Neural progenitor cell (in vitro differentiated cells): Measurements from ENCODE around the gene OPRL1. TPM values are rescaled to one million over a fixed set of nuclear protein-coding genes. Genes with fewer than 3 reads are reported as not detected.
"Not testable (repeated sequence)": the region's sequence is repeated elsewhere in the genome, so short reads cannot be mapped to it uniquely, and the experiment has no call there.

Experiments
- DNase-seq: peaks from one replicate; pipeline ENCODE4 v3.0.0-alpha.2; 2016; ENCODE audit warnings: low spot score
- H2AFZ ChIP-seq: fragments of 200-600 bp; sonication (generic); replicated peaks from 2 replicates; pipeline ENCODE4 v1.6.1; 2016; ENCODE audit warnings: antibody characterized with exemption
- H3F3A ChIP-seq: fragments of 200-600 bp; sonication (generic); 2 replicates; pipeline ENCODE4 v1.6.1; 2016; ENCODE audit warnings: antibody characterized with exemption, low read depth
- H3K27ac ChIP-seq: fragments of 200-600 bp; sonication (generic); 2 replicates; pipeline ENCODE4 v1.5.1; 2016; ENCODE audit warnings: mild to moderate bottlenecking
- H3K27me3 ChIP-seq: fragments of 200-600 bp; sonication (generic); 2 replicates; pipeline ENCODE4 v1.6.1; 2016; ENCODE audit warnings: mild to moderate bottlenecking, moderate library complexity
- H3K36me3 ChIP-seq: fragments of 200-600 bp; sonication (generic); 2 replicates; pipeline ENCODE4 v1.5.1; 2016
- H3K4me1 ChIP-seq: fragments of 200-600 bp; sonication (generic); 2 replicates; pipeline ENCODE4 v1.6.1; 2016; ENCODE audit warnings: mixed run types
- H3K4me2 ChIP-seq: fragments of 200-600 bp; sonication (generic); 2 replicates; pipeline ENCODE4 v1.6.1; 2016
- H3K4me3 ChIP-seq: fragments of 200-600 bp; sonication (generic); 2 replicates; pipeline ENCODE4 v1.5.1; 2016
- H3K79me2 ChIP-seq: fragments of 200-600 bp; sonication (generic); 2 replicates; pipeline ENCODE4 v1.6.1; 2016; ENCODE audit warnings: low read depth
- H3K9ac ChIP-seq: fragments of 200-600 bp; sonication (generic); 2 replicates; pipeline ENCODE4 v1.6.1; 2016
- H3K9me3 ChIP-seq: fragments of 200-600 bp; sonication (generic); 2 replicates; pipeline ENCODE4 v1.5.1; 2016; ENCODE audit warnings: low read depth
- H4K20me1 ChIP-seq: fragments of 200-600 bp; sonication (generic); 2 replicates; pipeline ENCODE4 v1.6.1; 2016; ENCODE audit warnings: low read depth
- H3K27ac Mint-ChIP-seq: 3 replicates; pipeline ENCODE4 v1.8.0; 2021; ENCODE audit warnings: mixed read lengths
- H3K27me3 Mint-ChIP-seq: 2 replicates; pipeline ENCODE4 v1.8.0; 2022; ENCODE audit warnings: low read depth, mild to moderate bottlenecking, inconsistent platforms, moderate library complexity, mixed read lengths; ENCODE audit not compliant: insufficient read depth
- H3K36me3 Mint-ChIP-seq: 3 replicates; pipeline ENCODE4 v1.8.0; 2021; ENCODE audit warnings: mixed read lengths
- H3K4me1 Mint-ChIP-seq: 3 replicates; pipeline ENCODE4 v1.8.0; 2021; ENCODE audit warnings: mixed read lengths
- H3K4me3 Mint-ChIP-seq: 3 replicates; pipeline ENCODE4 v1.8.0; 2021; ENCODE audit warnings: mild to moderate bottlenecking, moderate library complexity, mixed read lengths
- H3K9me3 Mint-ChIP-seq: 3 replicates; pipeline ENCODE4 v1.8.0; 2020; ENCODE audit warnings: mixed read lengths
- EZH2 ChIP-seq: fragments of 200-600 bp; sonication (generic); IDR thresholded peaks from 2 replicates; pipeline ENCODE4 v1.6.1; 2017; ENCODE audit warnings: antibody characterized with exemption, mild to moderate bottlenecking, moderate library complexity
- EZH2phosphoT487 ChIP-seq: fragments of 200-600 bp; sonication (generic); IDR thresholded peaks from 2 replicates; pipeline ENCODE4 v1.6.1; 2017; ENCODE audit warnings: antibody characterized with exemption
- total RNA-seq: library from RNA; depleted of rRNA; stranded (reverse); fragments of >200 nt; gene quantifications from 2 replicates; pipeline ENCODE4 v1.2.3, GENCODE V29; 2015; ENCODE audit warnings: low replicate concordance
- TF ChIP-seq, protein P1 (sequence below): fragments of 200-600 bp; sonication (generic); IDR thresholded peaks from 2 replicates; pipeline ENCODE4 v1.5.1; 2017; ENCODE audit warnings: antibody characterized with exemption, mild to moderate bottlenecking

Gene OPRL1
- total RNA-seq, 1 donor from 2014 or later: 1.3 TPM

DNA sequence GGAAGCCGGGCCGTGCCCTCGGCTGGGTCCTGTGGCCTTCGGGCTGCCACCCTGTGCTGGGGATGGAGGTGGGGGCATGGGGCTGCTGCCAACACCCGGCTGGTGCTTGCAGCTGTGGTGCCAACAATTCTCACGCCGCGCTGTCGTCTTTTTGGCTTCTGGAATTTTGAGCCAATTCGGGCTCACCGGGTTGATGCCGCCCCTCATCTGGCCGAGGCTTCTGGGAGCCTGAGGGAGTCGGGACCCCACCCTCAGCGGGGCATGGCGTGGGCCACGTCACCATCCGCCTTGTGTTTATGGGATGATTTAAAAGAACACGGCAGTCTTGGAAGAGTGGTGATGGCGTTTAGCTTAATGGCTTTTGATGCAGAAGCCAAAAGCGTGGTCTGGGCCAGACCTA, 36.1 kb downstream of the OPRL1 start:
- Mint-ChIP-seq H3K4me1 (peaks cover 5% of the 10 kb centered on the region), H3K27me3 (peaks cover 22% of the 10 kb centered on the region), H3K27ac (no peak overlapping the region), H3K4me3 (no peak overlapping the region), H3K36me3 (no peaks in the 10 kb centered on the region), H3K9me3 (no peaks in the 10 kb centered on the region)
- no peak overlapping the region for H3K27ac ChIP-seq
- H3K27me3 ChIP-seq: peaks cover 5% of the 10 kb centered on the region
- no peaks in the 10 kb centered on the region for H3F3A ChIP-seq
- no peaks in the 10 kb centered on the region for H3K9me3 ChIP-seq
- H3K4me1 ChIP-seq: no peaks in the 10 kb centered on the region
- no peak for DNase-seq
- no peaks in the 10 kb centered on the region for H3K36me3 ChIP-seq
- TF ChIP-seq EZH2phosphoT487: no peak
- TF ChIP-seq, protein P1, sequence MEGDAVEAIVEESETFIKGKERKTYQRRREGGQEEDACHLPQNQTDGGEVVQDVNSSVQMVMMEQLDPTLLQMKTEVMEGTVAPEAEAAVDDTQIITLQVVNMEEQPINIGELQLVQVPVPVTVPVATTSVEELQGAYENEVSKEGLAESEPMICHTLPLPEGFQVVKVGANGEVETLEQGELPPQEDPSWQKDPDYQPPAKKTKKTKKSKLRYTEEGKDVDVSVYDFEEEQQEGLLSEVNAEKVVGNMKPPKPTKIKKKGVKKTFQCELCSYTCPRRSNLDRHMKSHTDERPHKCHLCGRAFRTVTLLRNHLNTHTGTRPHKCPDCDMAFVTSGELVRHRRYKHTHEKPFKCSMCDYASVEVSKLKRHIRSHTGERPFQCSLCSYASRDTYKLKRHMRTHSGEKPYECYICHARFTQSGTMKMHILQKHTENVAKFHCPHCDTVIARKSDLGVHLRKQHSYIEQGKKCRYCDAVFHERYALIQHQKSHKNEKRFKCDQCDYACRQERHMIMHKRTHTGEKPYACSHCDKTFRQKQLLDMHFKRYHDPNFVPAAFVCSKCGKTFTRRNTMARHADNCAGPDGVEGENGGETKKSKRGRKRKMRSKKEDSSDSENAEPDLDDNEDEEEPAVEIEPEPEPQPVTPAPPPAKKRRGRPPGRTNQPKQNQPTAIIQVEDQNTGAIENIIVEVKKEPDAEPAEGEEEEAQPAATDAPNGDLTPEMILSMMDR: no peak
- TF ChIP-seq EZH2: no peak
- H4K20me1 ChIP-seq: no peaks in the 10 kb centered on the region
- H3K4me2 ChIP-seq: no peak overlapping the region
- no peak overlapping the region for H3K4me3 ChIP-seq
- no peaks in the 10 kb centered on the region for H3K79me2 ChIP-seq
- no peak overlapping the region for H2AFZ ChIP-seq
- H3K9ac ChIP-seq: no peak overlapping the region

DNA sequence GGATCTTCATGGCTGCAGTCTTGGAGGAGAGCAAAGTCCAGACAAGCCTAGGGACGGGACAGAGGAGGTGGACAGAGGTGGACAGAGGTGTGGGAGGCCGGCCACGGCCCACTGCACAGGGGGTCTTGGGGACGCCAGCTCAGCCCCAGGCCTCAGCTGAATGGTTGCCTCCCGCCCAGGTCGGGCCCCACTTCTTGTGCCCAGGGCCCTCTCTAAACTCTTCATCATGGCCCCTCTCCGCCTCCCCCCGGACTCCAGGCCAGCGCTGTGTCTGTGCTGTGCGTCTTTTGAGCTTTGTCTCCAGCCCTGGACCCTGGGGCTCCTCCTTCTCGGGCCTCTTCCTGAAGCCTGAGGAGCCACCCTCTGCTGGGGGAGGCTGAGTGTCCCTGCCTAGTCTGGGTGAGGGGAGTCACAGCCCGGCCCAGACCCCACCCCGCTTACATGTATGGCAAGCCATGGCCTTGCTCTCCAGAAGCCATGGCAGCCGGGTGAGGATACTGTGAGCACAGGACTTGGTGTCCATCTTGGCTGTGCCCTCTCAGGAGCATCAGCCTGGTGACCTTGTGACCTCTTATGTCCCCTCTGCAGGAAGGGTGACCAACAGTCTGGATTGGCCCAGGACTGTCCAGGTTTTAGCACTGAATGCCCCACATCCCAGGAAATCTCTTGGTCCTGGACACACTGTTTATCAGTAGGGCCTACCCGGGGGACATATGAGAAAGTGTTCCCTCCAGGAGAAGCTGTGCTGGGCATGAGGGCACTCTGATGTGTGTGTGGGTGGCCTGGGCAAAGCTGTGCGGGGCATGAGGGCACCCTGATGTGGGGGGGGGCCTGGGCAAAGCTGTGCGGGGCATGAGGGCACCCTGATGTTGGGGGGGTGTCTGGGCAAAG, 36.9 kb downstream of the OPRL1 start:
- no peak overlapping the region for H2AFZ ChIP-seq
- H3K79me2 ChIP-seq: no peaks in the 10 kb centered on the region
- no peak overlapping the region for H3K4me3 ChIP-seq
- H3F3A ChIP-seq: no peaks in the 10 kb centered on the region
- no peaks in the 10 kb centered on the region for H3K9me3 ChIP-seq
- no peak overlapping the region for H3K4me2 ChIP-seq
- no peak overlapping the region for H3K27ac ChIP-seq
- Mint-ChIP-seq H3K27me3 (peaks cover 22% of the 10 kb centered on the region), H3K27ac (no peak overlapping the region), H3K9me3 (no peaks in the 10 kb centered on the region), H3K36me3 (no peaks in the 10 kb centered on the region), H3K4me1 (peaks cover 5% of the 10 kb centered on the region), H3K4me3 (no peak overlapping the region)
- no peak overlapping the region for H3K9ac ChIP-seq
- H3K36me3 ChIP-seq: no peaks in the 10 kb centered on the region
- TF ChIP-seq EZH2phosphoT487 (no peak), EZH2 (no peak)
- TF ChIP-seq, protein P1: no peak
- no peaks in the 10 kb centered on the region for H3K4me1 ChIP-seq
- no peaks in the 10 kb centered on the region for H4K20me1 ChIP-seq
- H3K27me3 ChIP-seq: peaks cover 13% of the 10 kb centered on the region
- no peak for DNase-seq

DNA sequence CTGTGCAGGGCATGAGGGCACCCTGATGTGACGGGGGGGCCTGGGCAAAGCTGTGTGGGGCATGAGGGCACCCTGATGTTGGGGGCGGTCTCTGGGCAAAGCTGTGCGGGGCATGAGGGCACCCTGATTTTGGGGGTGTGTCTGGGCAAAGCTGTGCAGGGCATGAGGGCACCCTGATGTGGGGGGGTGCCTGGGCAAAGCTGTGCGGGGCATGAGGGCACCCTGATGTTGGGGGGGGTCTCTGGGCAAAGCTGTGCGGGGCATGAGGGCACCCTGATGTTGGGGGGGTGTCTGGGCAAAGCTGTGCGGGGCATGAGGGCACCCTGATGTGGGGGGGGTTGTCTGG, 37.5 kb downstream of the OPRL1 start:
- not testable (repeated sequence) for DNase-seq, H2AFZ ChIP-seq, H3K9me3 Mint-ChIP-seq, H3K36me3 ChIP-seq, H3K9ac ChIP-seq, H3K27ac ChIP-seq, H3K4me2 ChIP-seq, H3K4me3 Mint-ChIP-seq, H3K36me3 Mint-ChIP-seq, H3F3A ChIP-seq, H4K20me1 ChIP-seq, H3K4me3 ChIP-seq, H3K27ac Mint-ChIP-seq, H3K4me1 ChIP-seq, H3K9me3 ChIP-seq, H3K79me2 ChIP-seq, H3K4me1 Mint-ChIP-seq
- peaks cover 24% of the 10 kb centered on the region for H3K27me3 Mint-ChIP-seq
- peaks cover 19% of the 10 kb centered on the region for H3K27me3 ChIP-seq

DNA sequence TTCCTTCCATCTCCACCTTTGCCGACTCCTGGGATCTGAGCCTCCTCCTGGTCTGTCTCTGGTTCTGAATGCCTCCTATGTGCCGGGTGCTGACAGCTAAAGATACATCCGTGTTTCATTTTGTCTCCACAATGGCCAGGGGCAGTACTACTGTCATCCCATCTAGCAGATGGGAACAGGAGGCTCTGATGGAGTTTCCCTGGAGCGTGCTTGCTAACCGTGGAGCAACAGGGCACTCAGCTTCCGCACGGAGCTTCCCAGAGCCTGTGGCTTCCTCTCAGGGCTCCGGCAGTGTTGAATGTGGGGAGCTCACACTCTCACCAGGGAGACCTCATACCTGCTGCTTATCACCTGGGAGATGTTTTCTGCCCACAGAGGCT, 39.4 kb downstream of the OPRL1 start:
- Histone ChIP-seq H3K4me2 (no peak overlapping the region), H3K36me3 (no peaks in the 10 kb centered on the region), H3K79me2 (no peaks in the 10 kb centered on the region), H3K4me1 (no peaks in the 10 kb centered on the region), H3K27ac (no peak overlapping the region), H3K27me3 (peaks cover 32% of the 10 kb centered on the region), H3F3A (no peaks in the 10 kb centered on the region), H3K4me3 (no peak overlapping the region), H2AFZ (no peak overlapping the region), H3K9ac (no peak overlapping the region), H4K20me1 (no peaks in the 10 kb centered on the region), H3K9me3 (no peaks in the 10 kb centered on the region)
- H3K9me3 Mint-ChIP-seq: peaks cover 2% of the 10 kb centered on the region
- peaks cover 22% of the 10 kb centered on the region for H3K27me3 Mint-ChIP-seq
- H3K27ac Mint-ChIP-seq: no peak overlapping the region
- H3K4me3 Mint-ChIP-seq: no peak overlapping the region
- H3K36me3 Mint-ChIP-seq: no peaks in the 10 kb centered on the region
- TF ChIP-seq, protein P1: no peak
- TF ChIP-seq EZH2: no peak
- no peak for TF ChIP-seq EZH2phosphoT487
- peaks cover 5% of the 10 kb centered on the region for H3K4me1 Mint-ChIP-seq
- no peak for DNase-seq
